Common myeloid progenitor, CD34-positive (primary cell): ENCODE results near the gene DZIP1.
A peak's percentile ranks its signal among the peaks of the same experiment; 100 is the strongest.
"Not testable (repeated sequence)": the region's sequence is repeated elsewhere in the genome, so short reads cannot be mapped to it uniquely, and the experiment has no call there.

Source experiments
- CTCF ChIA-PET: fragments of 350-600 bp; sonication (Branson Sonifier 250); formaldehyde crosslinking; loops from one replicate; lab custom pipeline; 2021; ENCODE audit warnings: antibody characterized with exemption; lab: Charles Lee
- POLR2A ChIA-PET: fragments of 350-600 bp; sonication (Branson Sonifier 250); formaldehyde crosslinking; loops from one replicate; lab custom pipeline; 2021; ENCODE audit warnings: antibody characterized with exemption; lab: Charles Lee
- DNase-seq, 3 donors: peaks; one replicate each; pipeline versions ENCODE4 v3.0.0 to v3.0.0-alpha.2; 2013
- H3K27ac ChIP-seq, 2 experiments: 1 replicate in 1 of 2; 2 replicates in 1 of 2; pipeline ENCODE4 v1.7.0; 2013; ENCODE audit warnings: inconsistent platforms in 2 of 2, low read length in 2 of 2, mild to moderate bottlenecking in 2 of 2, low read depth in 1 of 2, moderate library complexity in 1 of 2; ENCODE audit not compliant: severe bottlenecking in 2 of 2, insufficient read depth in 1 of 2, poor library complexity in 1 of 2
- H3K27me3 ChIP-seq, 5 experiments: replicated peaks in 2 of 5; 1 replicate in 3 of 5; 2 replicates in 2 of 5; pipeline versions ENCODE4 v1.6.1 to v1.7.0; 2013; ENCODE audit warnings: low read length in 4 of 5, mild to moderate bottlenecking in 2 of 5, moderate library complexity in 2 of 5, inconsistent platforms in 1 of 5; ENCODE audit not compliant: insufficient read depth in 5 of 5, control insufficient read depth in 4 of 5
- H3K36me3 ChIP-seq, 4 experiments: 1 replicate in 2 of 4; 2 replicates in 2 of 4; pipeline versions ENCODE4 v1.6.1 to v1.7.0; 2013; ENCODE audit warnings: low read length in 3 of 4, control low read depth in 1 of 4, mild to moderate bottlenecking in 1 of 4; ENCODE audit not compliant: control insufficient read depth in 4 of 4, insufficient read depth in 4 of 4
- H3K4me1 ChIP-seq, 4 experiments: 1 replicate in 3 of 4; 2 replicates in 1 of 4; pipeline versions ENCODE4 v1.6.1 to v1.7.1; 2013; ENCODE audit warnings: low read length in 3 of 4, mild to moderate bottlenecking in 3 of 4, control low read depth in 1 of 4, inconsistent platforms in 1 of 4, moderate library complexity in 1 of 4; ENCODE audit not compliant: control insufficient read depth in 4 of 4, insufficient read depth in 4 of 4; ENCODE audit errors: control extremely low read depth in 1 of 4
- H3K4me3 ChIP-seq, 7 experiments: 1 replicate in 4 of 7; 2 replicates in 3 of 7; pipeline versions ENCODE4 v1.5.1 to v1.7.0; 2013; ENCODE audit warnings: mild to moderate bottlenecking in 7 of 7, low read length in 6 of 7, moderate library complexity in 6 of 7, inconsistent platforms in 2 of 7, low read depth in 2 of 7, control low read depth in 1 of 7; ENCODE audit not compliant: insufficient read depth in 4 of 7, control insufficient read depth in 1 of 7; ENCODE audit errors: extremely low read depth in 1 of 7
- H3K9me3 ChIP-seq, 5 experiments: 1 replicate in 4 of 5; 2 replicates in 1 of 5; pipeline versions ENCODE4 v1.6.1 to v1.7.1; 2013; ENCODE audit warnings: low read length in 4 of 5, mild to moderate bottlenecking in 2 of 5, inconsistent platforms in 1 of 5, low read depth in 1 of 5, moderate library complexity in 1 of 5; ENCODE audit not compliant: control insufficient read depth in 4 of 5, insufficient read depth in 2 of 5; ENCODE audit errors: control extremely low read depth in 1 of 5
- WGBS: methylation state at CpG from one replicate; pipeline ENCODE4 v1.1.5; 2013; ENCODE audit not compliant: insufficient coverage; 5-methylcytosine and 5-hydroxymethylcytosine counted together

The DZIP1 gene

DNA sequence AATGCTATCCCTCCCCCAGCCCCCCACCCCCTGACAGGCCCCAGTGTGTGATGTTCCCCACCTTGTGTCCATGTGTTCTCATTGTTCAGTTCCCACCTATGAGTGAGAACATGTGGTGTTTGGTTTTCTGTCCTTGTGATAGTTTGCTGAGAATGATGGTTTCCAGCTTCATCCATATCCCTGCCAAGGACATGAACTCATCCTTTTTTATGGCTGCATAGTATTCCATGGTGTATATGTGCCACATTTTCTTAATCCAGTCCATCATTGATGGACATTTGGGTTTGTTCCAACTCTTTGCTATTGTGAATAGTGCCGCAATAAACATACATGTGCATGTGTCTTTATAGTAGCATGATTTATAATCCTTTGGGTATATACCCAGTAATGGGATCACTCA is 78.7 kb downstream of the DZIP1 start:
- DNase-seq, H3K27me3 ChIP-seq, POLR2A ChIA-PET, H3K4me3 ChIP-seq, H3K27ac ChIP-seq, H3K9me3 ChIP-seq, H3K4me1 ChIP-seq: not testable (repeated sequence)
- peaks cover 0 to 25% (median 0%) of the 10 kb centered on the region in 4 experiments for H3K36me3 ChIP-seq
- no CpG with 5 or more reads among the region's 1 CpG for WGBS
- CTCF ChIA-PET = interaction anchor here (1.2 kb wide), 1 partner anchor 29 kb away, joined by 6 read pairs; no protein-coding TSS in a partner anchor

DNA sequence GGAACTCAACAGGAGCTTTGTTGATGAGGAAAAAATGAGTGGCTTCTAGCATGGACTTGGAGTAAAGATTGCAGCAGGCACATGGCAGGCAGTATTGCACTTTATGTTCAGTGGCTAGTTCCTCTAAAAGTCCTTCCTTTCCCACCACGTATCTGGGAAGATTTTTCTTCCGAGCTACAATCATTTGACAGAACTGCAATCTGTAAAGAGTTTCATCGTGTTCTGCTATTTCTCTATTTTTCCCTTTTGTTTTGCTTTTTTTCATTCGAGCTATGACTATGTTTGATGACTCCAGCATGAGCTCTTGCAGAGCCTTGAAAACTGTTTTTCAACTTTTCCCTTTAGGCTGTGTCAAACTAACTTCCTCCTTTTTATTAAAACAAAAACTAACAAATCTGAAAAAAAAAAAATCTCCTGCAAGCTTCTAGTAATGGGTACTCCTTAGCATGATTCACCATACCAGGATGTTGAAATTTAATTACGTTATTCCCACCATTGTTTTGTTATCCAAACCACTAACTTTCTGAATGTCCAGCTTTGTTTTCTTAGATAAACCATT is 79.7 kb downstream of the DZIP1 start:
- H3K4me3 ChIP-seq = peak overlapping the region in 2 of 7 experiments; percentile 35 to 38
- no peaks in the 10 kb centered on the region for H3K27me3 ChIP-seq
- POLR2A ChIA-PET = no interaction called here
- no peak overlapping the region for H3K27ac ChIP-seq
- H3K9me3 ChIP-seq = no peaks in the 10 kb centered on the region
- DNase-seq = peak; percentile 39 to 84 (median 79)
- H3K36me3 ChIP-seq = peaks cover 0 to 26% (median 0%) of the 10 kb centered on the region in 4 experiments
- CTCF ChIA-PET = interaction anchor here (1.0 to 3.2 kb wide), 7 partner anchors 9 to 28 kb away, joined by 4 to 12 read pairs (median 5); no protein-coding TSS in a partner anchor
- 3% methylated on average over 5 of the region's 5 CpGs for WGBS
- peaks cover 0 to 10% (median 4%) of the 10 kb centered on the region in 4 experiments for H3K4me1 ChIP-seq

- Histone ChIP-seq H3K9me3 (no peaks in the 10 kb centered on the region), H3K4me1 (peaks cover 0 to 10% (median 4%) of the 10 kb centered on the region in 4 experiments), H3K4me3 (no peak overlapping the region), H3K27ac (no peak overlapping the region), H3K36me3 (peaks cover 0 to 27% (median 0%) of the 10 kb centered on the region in 4 experiments), H3K27me3 (no peaks in the 10 kb centered on the region)
- ChIA-PET CTCF (interaction anchor here (1.0 to 3.2 kb wide), 7 partner anchors 8 to 17 kb away, joined by 3 to 12 read pairs (median 5); no protein-coding TSS in a partner anchor), POLR2A (no interaction called here)
- no CpG with 5 or more reads among the region's 3 CpGs for WGBS
- DNase-seq = no peak
Observed at GRCh38 chr13:95564091-95564490, 80.4 kb downstream of the DZIP1 start.

- WGBS = 100% methylated on average over 2 of the region's 6 CpGs
- Histone ChIP-seq H3K9me3 (no peaks in the 10 kb centered on the region), H3K36me3 (peaks cover 0 to 16% (median 0%) of the 10 kb centered on the region in 4 experiments), H3K27ac (no peak overlapping the region), H3K4me3 (no peak overlapping the region), H3K4me1 (peaks cover 0 to 14% (median 5%) of the 10 kb centered on the region in 4 experiments), H3K27me3 (no peaks in the 10 kb centered on the region)
- ChIA-PET POLR2A (no interaction called here), CTCF (interaction anchor here (0.8 to 1.0 kb wide), 2 partner anchors 8 to 23 kb away, joined by 3 read pairs; partner anchors contain the start of gene CLDN10)
- no peak for DNase-seq
Observed at GRCh38 chr13:95560387-95560786, 84.1 kb downstream of the DZIP1 start.

DNA sequence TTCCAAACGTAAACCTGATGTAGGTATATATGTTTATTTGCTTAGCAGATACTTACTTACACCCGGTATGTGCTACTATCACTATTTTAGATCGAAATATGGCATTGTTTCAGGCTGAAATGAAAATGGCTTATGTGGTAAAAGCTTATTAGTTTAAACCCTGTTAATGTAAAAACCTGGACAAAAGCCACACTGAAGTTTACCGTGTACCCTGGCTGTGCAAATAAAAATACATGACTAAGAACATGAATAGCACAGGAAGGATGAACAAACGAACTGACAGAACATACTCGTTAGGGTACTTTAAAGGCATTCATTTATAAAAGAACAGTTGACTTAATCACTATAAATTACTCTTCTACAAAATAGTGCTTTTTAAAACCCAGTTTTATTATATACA is 85.4 kb downstream of the DZIP1 start:
- Histone ChIP-seq H3K9me3 (no peaks in the 10 kb centered on the region), H3K36me3 (peaks cover 0 to 16% (median 0%) of the 10 kb centered on the region in 4 experiments), H3K4me3 (no peak overlapping the region), H3K27ac (no peak overlapping the region), H3K27me3 (peaks cover 0 to 2% (median 0%) of the 10 kb centered on the region in 5 experiments), H3K4me1 (peaks cover 2 to 13% (median 5%) of the 10 kb centered on the region in 4 experiments)
- ChIA-PET CTCF (no interaction called here), POLR2A (no interaction called here)
- no peak for DNase-seq
- 96% methylated on average over 4 of the region's 6 CpGs for WGBS

DNA sequence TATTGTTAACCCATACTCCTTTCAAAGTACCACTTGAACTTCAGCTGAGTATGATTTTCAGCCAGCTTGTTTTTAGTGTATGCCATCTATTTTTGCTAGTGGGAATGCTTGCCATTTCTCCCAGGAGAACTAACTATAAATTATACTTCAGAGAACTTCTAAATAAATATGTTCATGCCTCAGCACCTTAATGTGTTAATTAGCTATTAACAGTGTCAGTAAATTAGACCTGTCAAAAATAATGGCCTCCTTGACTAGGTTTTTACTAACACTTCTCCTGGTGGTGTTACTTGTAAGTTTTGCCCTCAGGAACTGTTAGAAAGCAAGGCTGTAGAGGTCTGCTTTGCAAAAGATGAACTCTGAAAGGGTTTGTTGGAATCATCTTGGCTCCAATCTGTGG is 87.5 kb downstream of the DZIP1 start:
- Histone ChIP-seq H3K27me3 (peaks cover 0 to 18% (median 0%) of the 10 kb centered on the region in 5 experiments), H3K4me3 (no peak overlapping the region), H3K9me3 (no peaks in the 10 kb centered on the region), H3K4me1 (peaks cover 6 to 24% (median 19%) of the 10 kb centered on the region in 4 experiments), H3K27ac (no peak overlapping the region), H3K36me3 (peaks cover 0 to 16% (median 0%) of the 10 kb centered on the region in 4 experiments)
- ChIA-PET CTCF (interaction anchor here (0.7 to 2.1 kb wide), 8 partner anchors 16 to 279 kb away, joined by 3 to 8 read pairs (median 4); no protein-coding TSS in a partner anchor), POLR2A (interaction anchor here (0.5 kb wide), 1 partner anchor 439 kb away, joined by 4 read pairs; no protein-coding TSS in a partner anchor)
- DNase-seq = no peak
